ENCODE measurements around the gene PYROXD2. TPM values are rescaled to one million over a fixed set of nuclear protein-coding genes. Genes with fewer than 3 reads are reported as not detected.

PYROXD2 gene
- total and polyA plus RNA-seq, 2 of the 13 experiments (the other 11 are each of a cell fraction or from before 2014, with no cell fraction given), result 2.0 to 6.2 TPM

- WGBS (ENCODE audit: low lambda C conversion rate), result 98% methylated on average over 13 of the region's 22 CpGs
- Histone ChIP-seq H3K36me3 (replicated peaks in 1 of 2; ENCODE audit: control insufficient read depth in 1 of 2, insufficient read depth in 2 of 2, low read length in 2 of 2) (peaks cover 14 to 50% of the 10 kb centered on the region in 2 experiments), H3K4me2 (ENCODE audit: low read depth, low read length) (no peak overlapping the region), H3K4me1 (ENCODE audit: insufficient read depth, low read length) (peaks cover 1% of the 10 kb centered on the region), H3K27ac (ENCODE audit: extremely low read length, insufficient read depth, low read length) (no peak overlapping the region), H3K9ac (ENCODE audit: insufficient read depth, low read depth, low read length) (no peak overlapping the region), H3K4me3 (replicated peaks in 1 of 3; ENCODE audit: insufficient read depth in 1 of 3, low read depth in 2 of 3, low read length in 3 of 3) (no peak overlapping the region), H4K20me1 (ENCODE audit: insufficient read depth, low read length) (0 out of 2 replicates have a peak, but pooled peaks cover 2% of the 10 kb centered on the region), H3K27me3 (ENCODE audit: control insufficient read depth in 1 of 2, insufficient read depth in 2 of 2, low read length in 2 of 2) (no peaks in the 10 kb centered on the region), H3K79me2 (ENCODE audit: insufficient read depth, low read length) (no peaks in the 10 kb centered on the region), H3K9me3 (ENCODE audit: low read length) (no peaks in the 10 kb centered on the region), H2AFZ (ENCODE audit: low read length) (no peak overlapping the region)
- intact Hi-C loops (cut with micrococcal nuclease; ENCODE audit: unreplicated experiment), result no loop called here
- no peak for DNase-seq (ENCODE audit: low spot score)
- POLR2A ChIA-PET, result no interaction called here
- CTCF ChIA-PET (ENCODE audit: low intra/inter-chr PET ratio, low total read pairs), result no interaction called here
- in situ Hi-C loops (cut with HindIII; ENCODE audit: extremely low pct_ligation_motif_present, low pct_unique_long_range_greater_than_20kb), result no loop called here
- no TSS peak for BruUV-seq (replicated peaks)
- FAIRE-seq, result no peak
- ATAC-seq, result no peak
- no peak for TF ChIP-seq TBP (CRISPR knock-in tag; IDR thresholded peaks at IDR 0.05)
- no peak for TF ChIP-seq FOXM1 (CRISPR knock-in tag; IDR thresholded peaks at IDR 0.05)
- TF ChIP-seq GABPA (IDR thresholded peaks at IDR 0.05; ENCODE audit: low read depth, low read length), result no peak
- no peak for TF ChIP-seq GABPA (CRISPR knock-in tag; IDR thresholded peaks at IDR 0.05; ENCODE audit: low read depth)
- TF ChIP-seq ZNF619 (CRISPR knock-in tag; IDR thresholded peaks at IDR 0.05), result no peak
- no peak for TF ChIP-seq SIN3A (IDR thresholded peaks at IDR 0.05; ENCODE audit: borderline replicate concordance, low read depth, low read length)
- no peak for TF ChIP-seq ZNF710 (CRISPR knock-in tag; IDR thresholded peaks at IDR 0.05; ENCODE audit: borderline replicate concordance)
- no peak for TF ChIP-seq PAXIP1 (CRISPR knock-in tag; conservative IDR thresholded peaks at IDR 0.05)
- no peak for TF ChIP-seq ZNF646 (CRISPR knock-in tag; IDR thresholded peaks at IDR 0.05)
- TF ChIP-seq MYNN (CRISPR knock-in tag; IDR thresholded peaks at IDR 0.05; ENCODE audit: low read depth), result no peak
- TF ChIP-seq MLX (CRISPR knock-in tag; IDR thresholded peaks at IDR 0.05), result no peak
- no peak for TF ChIP-seq ZNF674 (CRISPR knock-in tag; IDR thresholded peaks at IDR 0.05; ENCODE audit: low read depth)
Measured at GRCh38 chr10:98429320-98430072, 14.5 kb upstream of the PYROXD2 start.
